ENCODE measurements around the gene ALDH3B2. TPM values are rescaled to one million over a fixed set of nuclear protein-coding genes. Genes with fewer than 3 reads are reported as not detected.

The ALDH3B2 gene
- total RNA-seq, 1 experiment from 2014 or later, result not detected

DNA sequence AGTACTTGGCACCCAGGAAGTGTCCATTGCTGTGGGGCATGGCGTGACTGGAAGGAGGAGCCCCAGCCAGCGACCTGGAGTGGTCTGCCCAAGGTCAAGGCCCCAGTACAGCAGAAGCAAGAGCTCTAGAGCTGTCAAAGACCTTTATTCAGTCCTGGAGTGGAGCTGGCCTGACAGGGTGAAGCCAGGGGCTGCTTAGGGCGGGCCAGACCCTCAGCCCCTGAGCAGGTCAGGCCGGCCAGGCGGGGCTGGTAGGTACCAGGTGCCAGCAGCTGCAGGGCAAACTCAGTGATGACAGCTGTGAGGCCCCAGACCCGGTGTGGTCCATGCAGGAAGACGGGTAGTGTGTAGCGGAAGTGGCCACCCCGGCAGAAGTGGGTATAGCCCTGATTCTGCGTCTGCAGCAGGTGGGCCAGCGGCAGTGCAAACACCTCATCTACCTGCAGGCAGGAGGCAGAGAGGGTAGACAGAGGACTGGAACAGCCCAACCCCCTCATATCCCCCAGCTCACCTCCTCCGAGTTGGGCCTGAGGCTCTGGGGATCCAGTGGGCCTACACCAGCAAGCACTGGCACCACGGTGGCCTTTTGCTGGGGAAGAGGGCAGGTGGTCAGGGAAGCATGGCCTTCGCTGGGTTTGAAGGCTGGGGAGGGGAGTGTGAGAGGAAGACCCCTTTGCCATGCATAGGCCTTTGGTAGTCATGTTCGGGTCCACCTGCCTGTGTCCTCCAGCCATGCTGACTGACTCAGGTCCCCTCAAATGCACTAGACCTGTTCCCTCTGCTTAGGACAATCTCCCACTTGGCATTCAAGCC, 46.4 kb downstream of the ALDH3B2 start:
- no peak for TF ChIP-seq CTCF (conservative IDR thresholded peaks at IDR 0.05)
- H2BK12ac ChIP-seq (ENCODE audit: insufficient read length, low read depth, low read length), result no peak overlapping the region
- peaks cover 0 to 6% of the 10 kb centered on the region in 2 experiments; a peak in 3 of 5 replicates for H3K9me3 Mint-ChIP-seq
- H2AK5ac ChIP-seq (ENCODE audit: insufficient read length, low read length), result no peak overlapping the region
- H3K27me3 Mint-ChIP-seq (ENCODE audit: low read depth), result peaks cover 18% of the 10 kb centered on the region
- no peak overlapping the region for H2BK120ac ChIP-seq (ENCODE audit: low read depth, low read length, poor library complexity, severe bottlenecking)
- WGBS (ENCODE audit: extremely low coverage, insufficient read length, low lambda C conversion rate), result no CpG with 5 or more reads among the region's 15 CpGs
- H3K4me1 Mint-ChIP-seq, result peaks cover 36 to 47% of the 10 kb centered on the region in 2 experiments
- H2BK5ac ChIP-seq (ENCODE audit: insufficient read length, low read length), result no peak overlapping the region
- H3K18ac ChIP-seq (ENCODE audit: insufficient read length, low read depth, low read length), result no peak overlapping the region
- no peak overlapping the region for H4K91ac ChIP-seq (ENCODE audit: insufficient read length, low read depth, low read length)
- DNase-seq, result peak; percentile 67
- H3T11ph ChIP-seq (ENCODE audit: low read length), result no peak overlapping the region
- peaks cover 20 to 34% (median 29%) of the 10 kb centered on the region in 3 experiments for H3K36me3 Mint-ChIP-seq (ENCODE audit: insufficient read depth in 1 of 3, low read depth in 3 of 3)
- no peak overlapping the region for H3K4me2 ChIP-seq (ENCODE audit: insufficient read depth, insufficient read length, low read length)
- no peak overlapping the region for H3K9ac ChIP-seq (ENCODE audit: extremely low read depth, insufficient read length, low read length)
- no peak overlapping the region for H2BK20ac ChIP-seq (ENCODE audit: low read depth, low read length, poor library complexity, severe bottlenecking)
- no peak overlapping the region for H2BK15ac ChIP-seq (ENCODE audit: low read depth, low read length)
- no peak overlapping the region for H3K4ac ChIP-seq (ENCODE audit: low read depth, low read length)
- H2AFZ ChIP-seq (ENCODE audit: low read length), result no peak overlapping the region
- no peak overlapping the region for H3K14ac ChIP-seq (ENCODE audit: insufficient read depth, low read length)
- H3K23ac ChIP-seq (ENCODE audit: insufficient read length, low read depth, low read length), result no peak overlapping the region
- H3K27ac ChIP-seq (ENCODE audit: insufficient read length, low read depth, low read length), result peak overlapping the region; percentile 53
- no peaks in the 10 kb centered on the region for H3K9me3 ChIP-seq (ENCODE audit: control insufficient read depth, low read depth, low read length)
- H3K4me1 ChIP-seq (ENCODE audit: insufficient read depth, low read length), result no peaks in the 10 kb centered on the region; the same call in 1 of the 2 replicates
- H4K8ac ChIP-seq (replicated peaks; ENCODE audit: insufficient read length, low read depth, low read length), result no peak overlapping the region
- H3K79me2 ChIP-seq (ENCODE audit: insufficient read depth, low read length), result no peaks in the 10 kb centered on the region
- H3K23me2 ChIP-seq (ENCODE audit: insufficient read length, low read depth, low read length, poor library complexity, severe bottlenecking), result no peaks in the 10 kb centered on the region
- no peak overlapping the region for H3K56ac ChIP-seq (ENCODE audit: insufficient read length, low read depth, low read length)
- H3K79me1 ChIP-seq (ENCODE audit: insufficient read depth, low read depth, low read length, poor library complexity, severe bottlenecking), result no peaks in the 10 kb centered on the region
- peak overlapping the region in 1 of 3 experiments; percentile 92; a peak in 2 of 7 replicates for H3K27ac Mint-ChIP-seq
- H4K20me1 ChIP-seq (ENCODE audit: control insufficient read depth, insufficient read depth, insufficient read length), result no peaks in the 10 kb centered on the region
- no peak overlapping the region for H4K5ac ChIP-seq (ENCODE audit: insufficient read length, low read depth, low read length)
- H3K27me3 ChIP-seq (ENCODE audit: insufficient read depth, low read length), result no peaks in the 10 kb centered on the region
- H3K4me3 Mint-ChIP-seq, result no peak overlapping the region
